HG03175 (cell line): Measurements from ENCODE around the gene OR10V1.
A peak's percentile ranks its signal among the peaks of the same experiment; 100 is the strongest.
"Not testable (repeated sequence)": the region's sequence is repeated elsewhere in the genome, so short reads cannot be mapped to it uniquely, and the experiment has no call there.

Source experiments
- ATAC-seq: cut with Tn5 transposase; IDR thresholded peaks from one replicate; pipeline ENCODE4 v1.9.1; 2021; ENCODE audit warnings: mild to moderate bottlenecking, moderate library complexity; ENCODE audit not compliant: unreplicated experiment

OR10V1 gene

DNA sequence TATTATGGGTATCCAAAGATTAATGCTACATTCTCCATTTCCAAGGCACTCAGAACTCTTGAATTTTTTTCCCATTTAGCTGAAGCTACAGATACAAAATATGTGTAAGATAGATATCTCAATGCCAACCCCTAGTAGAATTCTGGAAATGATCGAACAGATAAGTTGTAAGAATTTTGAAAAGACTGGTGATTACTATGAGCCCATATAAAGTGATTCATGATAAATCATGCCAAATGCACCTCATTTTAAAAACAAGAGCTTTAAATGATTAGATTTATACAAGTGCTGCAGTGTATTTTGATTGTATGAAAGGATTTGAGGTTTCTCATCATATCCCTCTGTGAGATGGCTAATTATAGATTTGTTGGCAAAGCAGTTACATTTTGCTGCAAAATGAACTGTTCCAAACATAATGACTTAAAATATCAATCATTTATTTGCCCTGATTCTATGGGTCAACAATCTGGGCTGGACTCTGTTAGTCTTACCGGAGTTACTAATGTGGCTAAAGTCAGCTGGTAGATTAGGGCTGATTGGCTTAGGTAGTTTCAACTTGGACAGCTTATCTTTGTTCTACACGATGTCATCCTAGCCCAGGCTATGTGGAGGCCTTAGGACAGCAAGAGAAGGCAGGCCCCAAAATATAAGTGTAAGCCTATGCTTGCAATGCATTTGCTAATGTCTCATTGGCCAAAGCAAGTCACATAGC lies 3.4 kb downstream of the OR10V1 start:
- no peak for ATAC-seq

DNA sequence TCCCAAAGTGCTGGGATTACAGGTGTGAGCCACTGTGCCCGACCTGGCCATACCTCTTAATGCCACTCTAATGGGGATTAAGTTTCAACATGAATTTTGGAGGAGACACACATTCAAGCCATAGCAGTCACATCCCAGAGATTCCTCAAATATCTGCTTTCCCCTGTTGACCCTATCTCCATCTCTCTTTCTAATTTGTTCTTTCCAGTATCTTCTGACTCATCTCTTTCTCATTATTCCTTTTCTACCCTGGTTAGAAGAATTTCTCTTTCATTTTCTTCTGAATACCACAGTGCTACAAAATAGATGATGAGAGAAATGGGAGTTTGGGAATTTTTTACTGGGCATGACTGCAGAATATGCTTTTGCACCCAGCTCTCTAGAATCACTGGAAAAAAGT lies 5.1 kb downstream of the OR10V1 start:
- ATAC-seq: no peak

DNA sequence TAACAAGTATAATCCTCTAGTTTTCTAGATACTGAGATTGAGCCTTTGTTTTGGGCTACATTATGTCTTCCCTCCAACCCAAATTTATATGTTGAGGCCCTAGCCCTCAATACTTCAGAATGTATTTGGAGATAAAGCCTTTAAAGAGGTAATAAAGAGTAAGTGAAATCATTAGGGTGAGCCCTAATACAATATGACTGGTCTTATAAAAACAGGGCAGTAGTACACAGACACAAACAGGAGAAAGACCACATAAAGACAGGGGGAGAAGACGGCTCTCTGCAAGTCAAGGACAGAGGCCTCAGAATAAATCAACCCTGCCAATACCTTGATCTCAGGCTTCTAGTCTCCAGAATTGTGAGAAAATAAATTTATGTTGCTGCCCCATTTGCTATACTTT lies 6.3 kb downstream of the OR10V1 start:
- ATAC-seq: no peak

DNA sequence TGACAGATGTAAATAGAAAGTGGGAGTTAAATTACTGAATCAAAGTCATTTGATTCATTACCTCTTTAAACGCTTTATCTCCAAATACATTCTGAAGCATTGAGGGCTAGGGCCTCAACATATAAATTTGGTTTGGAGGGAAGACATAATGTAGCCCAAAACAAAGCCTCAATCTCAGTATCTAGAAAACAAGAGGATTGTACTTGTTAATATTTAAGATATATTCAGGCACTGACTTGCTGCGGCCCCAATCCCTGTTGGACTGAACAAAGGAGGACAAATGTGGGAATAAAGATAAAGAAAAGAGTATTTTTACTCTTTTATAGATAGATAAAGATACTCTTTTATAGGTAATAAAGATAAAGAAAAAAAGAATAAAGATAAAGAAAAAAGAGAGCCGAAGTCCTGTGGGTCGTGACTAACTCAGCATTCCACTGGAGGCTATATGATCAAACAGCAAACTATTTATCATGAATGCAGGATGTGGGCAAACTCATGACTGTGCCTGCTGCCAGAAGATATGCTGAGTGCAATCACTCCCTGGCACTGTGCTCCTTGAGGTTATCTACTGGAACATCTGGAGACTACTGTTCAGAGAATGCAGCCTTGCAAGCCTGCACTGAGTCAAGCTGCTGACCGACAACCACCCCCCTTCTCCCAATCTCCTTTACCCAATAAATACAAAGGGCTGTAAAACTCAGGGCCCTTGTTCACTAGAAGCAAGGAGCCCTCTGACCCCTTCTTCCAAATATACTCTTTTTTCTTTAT lies 6.9 kb downstream of the OR10V1 start:
- no peak for ATAC-seq

DNA sequence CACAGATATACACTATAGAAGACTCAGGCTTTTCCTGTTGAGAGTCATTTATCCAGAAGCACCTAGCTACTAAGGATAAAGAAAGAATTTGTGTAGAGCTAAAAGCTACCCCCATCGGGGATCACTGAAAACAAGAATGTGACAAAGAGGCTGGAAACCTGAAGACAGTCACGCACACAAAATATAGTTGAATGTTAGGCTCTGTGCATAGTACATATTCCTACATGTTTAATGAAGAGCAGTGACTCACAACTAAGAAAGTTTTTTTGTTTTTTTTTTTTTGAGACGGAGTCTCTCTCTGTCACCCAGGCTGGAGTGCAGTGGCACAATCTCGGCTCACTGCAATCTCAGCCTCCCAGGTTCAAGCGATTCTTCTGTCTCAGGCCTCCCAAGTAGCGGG lies 8.4 kb downstream of the OR10V1 start:
- no peak for ATAC-seq

DNA sequence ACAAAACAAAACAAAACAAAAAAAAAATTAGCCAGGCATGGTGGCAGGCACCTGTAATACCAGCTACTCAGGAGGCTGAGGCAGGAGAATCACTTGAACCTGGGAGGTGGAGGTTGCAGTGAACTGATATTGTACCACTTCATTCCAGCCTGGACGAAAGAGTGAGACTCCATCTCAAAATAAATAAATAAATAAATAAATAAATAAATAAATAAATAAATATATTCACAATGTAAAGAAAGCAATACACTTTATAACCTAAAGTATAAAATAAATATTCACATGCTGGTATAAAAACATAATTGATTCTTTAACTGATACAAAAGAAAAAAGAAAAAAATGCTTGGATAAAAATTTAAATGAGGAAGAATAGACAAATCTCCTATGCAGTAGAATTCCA lies 10.1 kb downstream of the OR10V1 start:
- not testable (repeated sequence) for ATAC-seq

DNA sequence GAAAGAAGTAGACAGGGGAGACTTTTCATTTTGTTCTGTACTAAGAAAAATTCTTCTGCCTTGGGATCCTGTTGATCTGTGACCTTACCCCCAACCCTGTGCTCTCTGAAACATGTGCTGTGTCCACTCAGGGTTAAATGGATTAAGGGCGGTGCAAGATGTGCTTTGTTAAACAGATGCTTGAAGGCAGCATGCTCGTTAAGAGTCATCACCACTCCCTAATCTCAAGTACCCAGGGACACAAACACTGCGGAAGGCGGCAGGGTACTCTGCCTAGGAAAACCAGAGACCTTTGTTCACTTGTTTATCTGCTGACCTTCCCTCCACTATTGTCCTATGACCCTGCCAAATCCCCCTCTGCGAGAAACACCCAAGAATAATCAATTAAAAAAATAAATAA lies 13.5 kb downstream of the OR10V1 start:
- ATAC-seq: not testable (repeated sequence)

DNA sequence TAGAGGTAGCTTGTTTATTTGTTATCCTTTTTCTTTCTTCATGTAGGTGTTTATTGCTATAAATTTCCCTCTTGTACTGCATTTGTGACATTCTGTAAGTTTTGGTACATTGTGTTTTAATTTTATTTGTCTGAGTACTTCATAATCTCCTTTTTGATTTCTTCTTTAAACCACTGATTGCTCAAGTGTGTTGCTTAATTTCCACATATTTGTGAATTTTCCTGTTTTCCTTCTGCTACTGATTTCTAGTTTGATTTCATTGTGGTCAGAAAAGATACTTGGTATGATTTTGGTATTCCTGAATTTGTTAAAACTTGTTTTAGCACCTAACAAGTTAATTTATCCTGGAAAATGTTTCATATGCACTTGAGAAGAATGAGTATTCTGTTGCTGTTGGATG lies 15.1 kb downstream of the OR10V1 start:
- no peak for ATAC-seq

DNA sequence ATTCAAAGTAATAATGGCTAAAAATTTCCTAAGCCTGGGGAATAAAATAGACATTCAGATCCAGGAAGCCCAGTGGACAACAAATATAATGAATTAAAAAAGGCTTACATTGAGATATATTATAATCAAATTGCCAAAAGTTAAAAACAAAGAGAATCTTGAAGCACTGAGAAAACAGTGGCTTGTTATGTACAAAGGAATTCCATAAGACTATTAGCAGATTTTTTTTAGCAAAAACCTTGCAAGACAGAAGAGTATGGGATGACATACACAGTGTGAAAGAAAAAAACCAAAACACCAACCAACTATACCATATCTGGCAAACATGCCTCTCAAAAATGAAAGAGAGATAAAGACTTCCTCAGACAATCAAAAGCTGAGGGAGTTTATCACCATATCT lies 20.7 kb downstream of the OR10V1 start:
- ATAC-seq: no peak

DNA sequence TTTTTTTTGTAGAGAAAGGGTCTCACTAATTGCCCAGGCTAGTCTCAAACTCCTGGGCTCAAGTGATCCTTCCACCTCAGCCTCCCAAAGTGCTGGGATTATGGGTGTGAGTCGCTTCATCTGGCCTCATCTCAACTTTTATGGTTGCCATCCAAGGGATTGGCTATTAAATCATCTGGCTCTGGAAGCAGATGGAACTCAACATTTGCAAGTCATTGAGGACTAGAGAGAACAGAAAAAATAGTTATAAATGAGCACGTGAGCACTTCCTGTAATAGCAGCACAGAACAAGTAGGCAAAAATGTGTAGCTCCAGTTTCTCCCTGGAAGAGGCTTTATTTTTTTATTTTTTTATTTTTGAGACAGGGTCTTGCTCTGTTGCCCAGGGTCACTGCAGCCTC lies 22.5 kb downstream of the OR10V1 start:
- no peak for ATAC-seq

DNA sequence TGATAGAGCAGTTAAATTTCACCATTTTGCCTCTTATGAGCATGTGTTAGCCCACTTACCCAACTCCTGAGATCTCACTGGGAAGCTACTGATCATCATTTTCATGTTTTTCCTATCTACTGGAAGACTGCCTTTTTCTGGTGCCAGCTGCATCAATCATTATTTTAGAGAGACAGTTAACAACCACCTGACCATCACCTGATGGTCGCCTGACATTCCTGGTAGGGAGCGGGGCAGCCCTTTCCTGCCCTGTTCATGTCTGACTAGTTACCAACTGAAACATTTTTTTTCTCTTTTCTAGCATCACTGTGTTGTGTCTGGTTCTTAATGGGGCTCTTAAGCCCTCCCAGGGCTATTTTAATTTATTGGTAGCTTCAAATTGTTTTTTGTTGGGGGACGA lies 24.6 kb downstream of the OR10V1 start:
- ATAC-seq: no peak

DNA sequence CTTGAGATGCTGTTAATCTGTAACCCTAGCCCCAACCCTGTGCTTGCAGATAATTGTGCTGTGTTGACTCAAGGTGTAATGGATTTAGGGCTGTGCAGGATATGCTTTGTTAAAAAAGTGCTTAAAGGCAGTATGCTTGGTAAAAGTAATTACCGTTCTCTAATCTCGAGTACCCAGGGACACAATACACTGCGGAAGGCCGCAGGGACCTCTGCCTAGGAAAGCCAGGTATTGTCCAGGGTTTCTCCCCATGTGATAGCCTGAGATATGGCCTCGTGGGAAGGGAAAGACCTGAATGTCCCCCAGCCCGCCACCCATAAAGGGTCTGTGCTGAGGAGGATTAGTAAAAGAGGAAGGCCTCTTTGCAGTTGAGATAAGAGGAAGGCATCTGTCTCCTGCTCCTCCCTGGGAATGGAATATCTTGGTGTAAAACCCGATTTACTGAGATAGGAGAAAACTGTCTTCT lies 32.4 kb downstream of the OR10V1 start:
- not testable (repeated sequence) for ATAC-seq

DNA sequence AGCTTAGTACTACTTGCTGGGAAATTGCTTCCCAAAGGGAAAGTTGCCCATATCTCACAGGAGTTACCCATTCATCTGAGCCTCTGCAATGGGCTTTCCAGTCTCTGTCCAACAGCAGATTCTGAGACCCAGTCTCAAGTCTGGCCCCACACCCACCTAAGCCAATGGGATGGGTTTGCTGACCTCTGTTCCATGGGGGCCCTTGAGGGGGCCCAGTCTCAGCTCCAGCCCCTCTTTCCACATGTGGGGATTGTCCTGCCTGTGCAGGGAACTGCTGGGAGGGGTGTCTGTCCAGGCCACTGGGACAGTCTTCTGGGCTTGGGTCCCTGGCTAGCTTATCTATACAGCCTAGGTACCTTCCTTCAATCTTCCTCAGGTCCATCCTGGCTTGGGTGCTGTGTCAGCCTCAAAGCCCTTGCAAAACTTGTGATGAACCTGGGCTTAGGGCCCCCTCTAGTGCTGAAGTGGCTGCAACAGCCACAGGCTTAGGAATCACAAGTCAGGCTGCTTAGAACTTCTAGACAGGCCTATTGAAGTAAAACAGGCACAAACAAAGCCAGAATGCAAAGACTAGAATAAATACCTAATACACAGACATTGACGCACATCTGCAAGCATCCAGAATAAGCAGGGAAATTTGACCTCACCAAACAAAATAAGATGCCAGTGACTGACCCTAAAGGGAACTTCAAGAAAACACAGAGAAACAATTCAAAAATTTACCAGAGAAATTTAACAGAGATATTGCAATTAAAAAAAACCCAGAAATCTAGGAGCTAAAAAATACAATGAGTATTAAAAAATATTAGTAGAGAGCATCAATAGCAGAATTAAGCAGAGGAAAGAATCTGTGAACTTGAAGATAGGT lies 33.1 kb downstream of the OR10V1 start:
- peak; percentile 84 for ATAC-seq

DNA sequence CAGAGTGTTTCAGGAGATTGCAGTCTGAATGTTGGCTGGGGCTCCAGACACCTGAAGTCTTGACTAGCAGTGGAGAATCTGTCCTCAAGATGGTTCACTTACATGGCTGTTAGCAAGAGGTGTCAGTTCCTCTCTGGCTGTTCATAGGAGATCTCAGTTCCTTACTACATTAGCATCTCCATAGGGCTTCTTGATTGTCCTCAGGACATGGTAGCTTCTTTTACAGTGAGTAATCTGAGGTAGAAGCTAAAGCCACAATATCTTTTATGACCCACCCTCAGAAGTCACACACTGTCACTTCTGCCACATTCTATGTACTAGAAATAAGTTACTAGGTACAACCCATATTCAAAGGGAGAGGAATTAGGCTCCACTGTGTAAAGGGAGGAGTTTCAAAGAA lies 34.3 kb downstream of the OR10V1 start:
- no peak for ATAC-seq

DNA sequence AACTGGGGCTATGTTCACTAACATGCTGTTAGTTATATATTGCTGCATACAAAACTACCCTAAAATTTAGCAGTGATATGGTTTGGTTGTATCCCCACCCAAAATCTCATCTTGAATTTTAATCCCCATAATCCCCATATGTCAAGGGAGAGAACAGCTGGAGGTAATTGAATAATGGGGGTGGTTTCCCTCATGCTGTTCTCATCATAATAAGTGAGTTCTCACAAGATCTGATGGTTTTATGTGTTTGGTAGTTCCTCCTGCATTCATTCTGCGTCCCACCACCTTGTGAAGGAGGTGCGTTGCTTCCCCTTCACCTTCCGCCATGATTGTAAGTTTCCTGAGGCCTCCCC lies 34.9 kb downstream of the OR10V1 start:
- no peak for ATAC-seq

DNA sequence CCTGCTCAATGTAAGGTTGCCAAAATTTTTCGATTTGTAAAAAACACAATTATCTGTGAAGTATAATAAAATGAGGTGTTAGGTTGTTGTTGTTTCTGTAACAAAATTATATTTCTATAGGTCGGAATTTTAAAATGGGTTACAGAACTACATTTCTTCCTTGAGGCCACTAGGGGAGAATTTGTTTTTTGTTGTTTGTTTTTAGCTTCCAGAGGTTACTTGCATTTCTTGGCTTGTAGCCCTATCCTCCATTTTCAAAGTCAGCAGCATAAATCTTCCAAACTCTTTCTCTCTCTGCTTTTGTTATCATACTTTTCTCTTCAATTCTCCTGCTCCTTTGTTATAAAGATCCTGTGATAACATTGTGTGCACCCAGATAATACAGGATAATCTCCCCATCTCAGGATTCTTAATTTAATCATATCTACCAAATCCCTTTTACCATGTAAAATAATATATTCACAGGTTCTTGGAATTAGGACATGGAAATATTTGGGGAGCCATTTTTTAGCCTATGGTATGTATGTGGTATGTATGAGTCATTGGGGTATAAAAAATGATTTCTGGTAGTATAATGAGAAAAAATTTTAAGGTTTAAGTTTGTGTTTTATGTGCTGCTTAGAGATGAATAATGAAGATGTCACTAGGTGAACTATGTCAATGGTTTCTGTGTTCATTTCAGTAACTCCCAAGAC lies 35.4 kb downstream of the OR10V1 start:
- ATAC-seq: no peak

DNA sequence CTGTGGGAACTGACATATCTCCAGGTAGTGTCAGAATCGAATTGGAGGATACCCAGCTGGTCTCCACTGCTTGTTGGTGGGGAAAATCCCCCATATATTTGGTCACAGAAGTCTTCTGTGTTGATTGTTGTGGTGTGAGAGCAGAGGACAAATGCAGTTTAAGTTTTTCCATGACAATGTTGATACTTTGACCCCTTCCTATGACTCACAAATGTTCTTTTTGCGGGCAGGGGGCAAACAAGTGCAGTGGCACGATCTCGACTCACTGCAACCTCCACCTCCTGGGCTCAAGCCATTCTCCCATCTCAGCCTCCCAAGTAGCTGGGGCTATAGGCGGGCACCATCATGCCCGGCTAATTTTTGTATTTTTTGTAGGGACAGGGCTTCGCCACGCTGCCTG lies 37.4 kb downstream of the OR10V1 start:
- ATAC-seq: no peak

DNA sequence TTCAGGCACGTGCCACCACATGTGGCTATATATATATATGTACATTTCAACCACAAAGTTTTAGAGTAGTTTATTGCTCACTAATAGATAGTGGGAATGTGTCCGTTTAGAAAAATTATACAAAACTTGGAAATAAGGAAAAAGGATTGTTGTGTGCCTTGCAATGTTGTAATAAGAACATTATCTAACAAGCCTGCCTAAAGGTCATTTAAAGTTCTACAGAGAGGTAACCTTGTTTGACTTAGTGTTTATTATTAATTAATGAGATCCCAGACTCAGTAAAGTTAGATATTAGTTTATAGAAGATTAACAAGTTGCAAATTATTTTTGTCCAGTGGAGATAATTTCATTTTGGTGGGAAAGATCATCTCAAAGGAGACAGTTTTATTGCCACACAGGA lies 39.4 kb downstream of the OR10V1 start:
- no peak for ATAC-seq

DNA sequence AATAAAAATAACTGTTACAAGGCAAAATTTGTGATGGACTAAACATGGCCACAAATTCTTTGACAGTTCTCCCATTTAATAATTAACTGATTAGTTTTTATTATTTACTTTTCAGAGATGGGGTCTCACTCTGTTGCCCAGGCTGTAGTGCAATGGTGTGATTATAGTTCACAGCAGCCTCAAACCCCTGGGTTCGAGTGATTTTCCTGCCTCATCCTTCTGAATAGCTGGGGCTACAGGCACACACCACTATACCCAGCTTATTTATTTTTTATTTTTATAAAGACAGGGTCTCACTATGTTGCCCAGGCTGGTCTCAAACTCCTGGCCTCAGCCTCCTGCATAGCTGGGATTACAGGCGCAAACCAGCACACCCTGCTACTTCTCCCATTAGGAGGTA lies 40.4 kb downstream of the OR10V1 start:
- ATAC-seq: no peak

DNA sequence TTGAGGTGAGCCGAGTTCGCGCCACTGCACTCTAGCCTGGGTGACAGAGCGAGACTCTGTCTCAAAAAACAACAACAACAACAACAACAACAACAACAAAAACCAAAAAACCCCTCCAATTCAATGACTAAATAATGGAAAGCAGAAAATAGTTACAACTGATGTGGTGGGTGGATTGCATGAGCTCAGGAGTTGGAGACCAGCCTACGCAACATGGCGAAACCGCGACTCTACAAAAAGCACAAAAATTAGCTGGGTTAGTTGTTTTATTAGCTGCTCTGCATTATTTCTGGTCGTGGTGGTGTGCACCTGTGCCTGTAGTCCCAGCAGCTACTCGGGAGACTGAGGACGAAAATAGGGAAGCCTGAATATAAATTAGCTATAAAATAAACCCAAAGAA lies 42.2 kb downstream of the OR10V1 start:
- no peak for ATAC-seq

DNA sequence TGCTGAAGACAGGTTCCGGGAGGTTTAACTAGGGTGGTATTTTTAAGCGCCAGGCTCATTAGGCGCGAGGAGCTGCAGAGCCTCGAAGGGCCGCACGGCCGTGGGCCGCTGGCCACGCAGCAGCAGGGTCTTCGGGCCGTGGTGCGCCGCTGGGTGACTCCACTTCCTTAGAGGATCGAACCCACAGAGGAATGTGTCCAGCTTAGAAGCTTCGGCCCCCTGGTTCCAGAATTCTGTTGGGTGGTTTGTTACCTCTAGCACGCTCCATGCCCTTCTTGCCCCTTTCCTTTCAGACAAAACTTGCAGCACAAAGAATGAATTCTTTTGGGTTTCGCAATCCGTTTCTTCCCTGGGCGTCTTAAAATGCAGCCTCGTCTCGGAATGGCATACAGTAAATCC lies 44.0 kb downstream of the OR10V1 start:
- ATAC-seq: no peak
